ENCODE results near the gene NHLH2. TPM values are rescaled to one million over a fixed set of nuclear protein-coding genes. Genes with fewer than 3 reads are reported as not detected.

Gene NHLH2
- total and polyA plus RNA-seq, 7 donors, result 0.28 TPM; not detected in 6

DNA sequence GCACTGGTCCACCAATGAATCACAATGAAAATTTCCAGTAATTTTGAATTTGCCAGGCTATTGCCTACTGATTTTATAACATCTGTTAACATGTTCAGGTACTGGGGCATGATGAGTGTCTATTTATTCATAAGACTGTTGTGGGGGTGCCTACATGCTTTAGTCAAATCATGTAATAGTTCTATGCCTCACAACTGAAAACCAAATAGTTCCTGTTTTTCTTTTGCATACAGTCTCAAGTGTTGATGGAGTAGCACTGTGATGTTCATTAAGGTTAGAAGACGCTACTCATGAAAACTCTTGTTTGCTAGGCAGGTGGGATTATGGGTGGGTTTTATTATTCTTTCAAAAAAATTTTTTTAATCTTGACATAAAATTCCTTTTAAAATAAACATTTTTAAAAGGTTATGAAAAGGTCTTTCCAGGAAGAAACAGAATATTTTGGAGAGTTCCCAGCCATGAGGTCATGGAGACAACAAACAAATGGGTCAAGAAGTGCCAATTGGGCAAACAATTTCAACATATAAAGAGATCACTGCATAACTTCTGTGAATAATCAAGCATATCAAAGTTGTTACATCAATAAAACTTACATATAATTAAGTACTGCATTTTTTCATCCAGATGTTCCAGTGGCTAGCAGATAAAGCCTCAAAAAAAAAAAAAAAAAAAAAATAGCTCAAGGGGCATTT is 40.2 kb upstream of the NHLH2 start:
- H3K9me3 ChIP-seq, result no peaks in the 10 kb centered on the region
- peaks cover 0 to 5% (median 0%) of the 10 kb centered on the region in 3 donors for H3K27me3 ChIP-seq
- intact Hi-C loops (cut with DNase I), result no loop called here
- H3K36me3 ChIP-seq, result no peaks in the 10 kb centered on the region
- no peak overlapping the region for H3K4me3 ChIP-seq
- 91 to 94% methylated on average over 1 of the region's 1 CpG for WGBS, 2 donors
- DNase-seq, result no peak
- H3K4me1 ChIP-seq, result no peaks in the 10 kb centered on the region
- no peak overlapping the region for H3K27ac ChIP-seq
- TF ChIP-seq POLR2A (IDR thresholded peaks at IDR 0.05) (no peak), POLR2AphosphoS5 (IDR thresholded peaks at IDR 0.05) (no peak)
- TF ChIP-seq, protein P1, sequence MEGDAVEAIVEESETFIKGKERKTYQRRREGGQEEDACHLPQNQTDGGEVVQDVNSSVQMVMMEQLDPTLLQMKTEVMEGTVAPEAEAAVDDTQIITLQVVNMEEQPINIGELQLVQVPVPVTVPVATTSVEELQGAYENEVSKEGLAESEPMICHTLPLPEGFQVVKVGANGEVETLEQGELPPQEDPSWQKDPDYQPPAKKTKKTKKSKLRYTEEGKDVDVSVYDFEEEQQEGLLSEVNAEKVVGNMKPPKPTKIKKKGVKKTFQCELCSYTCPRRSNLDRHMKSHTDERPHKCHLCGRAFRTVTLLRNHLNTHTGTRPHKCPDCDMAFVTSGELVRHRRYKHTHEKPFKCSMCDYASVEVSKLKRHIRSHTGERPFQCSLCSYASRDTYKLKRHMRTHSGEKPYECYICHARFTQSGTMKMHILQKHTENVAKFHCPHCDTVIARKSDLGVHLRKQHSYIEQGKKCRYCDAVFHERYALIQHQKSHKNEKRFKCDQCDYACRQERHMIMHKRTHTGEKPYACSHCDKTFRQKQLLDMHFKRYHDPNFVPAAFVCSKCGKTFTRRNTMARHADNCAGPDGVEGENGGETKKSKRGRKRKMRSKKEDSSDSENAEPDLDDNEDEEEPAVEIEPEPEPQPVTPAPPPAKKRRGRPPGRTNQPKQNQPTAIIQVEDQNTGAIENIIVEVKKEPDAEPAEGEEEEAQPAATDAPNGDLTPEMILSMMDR (IDR thresholded peaks at IDR 0.05), result no peak

DNA sequence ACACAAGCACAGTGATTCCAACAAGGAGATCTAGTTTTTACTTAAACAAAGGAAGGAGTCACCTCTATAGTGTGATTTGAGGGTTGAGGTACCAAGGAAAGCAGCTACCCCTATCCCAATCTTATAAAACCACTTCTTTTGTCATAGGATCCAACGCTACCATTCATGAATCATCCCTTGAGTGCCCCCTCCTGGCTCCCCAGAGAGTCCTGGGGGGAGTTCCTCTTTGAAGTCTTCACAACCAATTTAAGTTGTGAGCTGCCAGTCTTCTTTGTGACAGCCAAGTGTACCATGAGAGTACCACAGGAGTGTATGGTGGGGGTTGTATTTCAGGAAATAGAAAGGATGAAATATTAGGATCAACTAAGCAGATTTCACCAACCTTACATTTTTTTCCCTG is 39.1 kb upstream of the NHLH2 start:
- Histone ChIP-seq H3K9me3 (no peaks in the 10 kb centered on the region), H3K27me3 (peaks cover 0 to 5% (median 0%) of the 10 kb centered on the region in 3 donors), H3K4me3 (no peak overlapping the region), H3K4me1 (no peaks in the 10 kb centered on the region), H3K27ac (no peak overlapping the region), H3K36me3 (no peaks in the 10 kb centered on the region)
- WGBS, 2 donors, result 82 to 91% methylated on average over 1 of the region's 1 CpG
- TF ChIP-seq, protein P1 (IDR thresholded peaks at IDR 0.05), result no peak
- TF ChIP-seq EP300 (IDR thresholded peaks at IDR 0.05), result no peak
- TF ChIP-seq POLR2AphosphoS5 (IDR thresholded peaks at IDR 0.05), result no peak
- no peak for TF ChIP-seq POLR2A (IDR thresholded peaks at IDR 0.05)
- intact Hi-C loops (cut with DNase I), result no loop called here
- no peak for DNase-seq

DNA sequence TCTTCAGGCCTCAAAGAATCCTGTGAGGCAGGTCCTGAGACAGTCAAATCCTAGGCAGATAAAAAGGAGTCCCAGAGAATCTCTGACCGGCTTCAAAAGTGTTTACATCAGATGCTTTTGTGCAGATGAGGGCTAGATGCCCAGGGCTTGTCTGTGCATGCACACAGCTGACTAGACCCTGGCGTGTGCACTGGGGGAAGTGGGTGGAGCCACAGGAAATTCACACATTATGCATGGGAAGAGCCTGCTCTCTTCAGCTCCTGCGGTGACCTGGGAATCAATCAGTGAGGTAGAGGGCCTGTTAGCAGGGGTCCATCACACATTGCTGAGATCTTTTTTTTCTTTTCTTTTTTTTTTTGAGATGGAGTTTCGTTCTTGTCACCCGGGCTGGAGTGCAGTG is 36.6 kb upstream of the NHLH2 start:
- Histone ChIP-seq H3K4me1 (no peaks in the 10 kb centered on the region), H3K36me3 (no peaks in the 10 kb centered on the region), H3K27me3 (peaks cover 0 to 13% (median 0%) of the 10 kb centered on the region in 3 donors), H3K4me3 (no peak overlapping the region), H3K9me3 (no peaks in the 10 kb centered on the region), H3K27ac (no peak overlapping the region)
- TF ChIP-seq POLR2AphosphoS5 (IDR thresholded peaks at IDR 0.05) (no peak), POLR2A (IDR thresholded peaks at IDR 0.05) (no peak), EP300 (IDR thresholded peaks at IDR 0.05) (no peak)
- TF ChIP-seq, protein P1 (IDR thresholded peaks at IDR 0.05), result no peak
- 43 to 54% methylated on average over 5 of the region's 5 CpGs for WGBS, 2 donors
- intact Hi-C loops (cut with DNase I), result no loop called here
- DNase-seq, result no peak

DNA sequence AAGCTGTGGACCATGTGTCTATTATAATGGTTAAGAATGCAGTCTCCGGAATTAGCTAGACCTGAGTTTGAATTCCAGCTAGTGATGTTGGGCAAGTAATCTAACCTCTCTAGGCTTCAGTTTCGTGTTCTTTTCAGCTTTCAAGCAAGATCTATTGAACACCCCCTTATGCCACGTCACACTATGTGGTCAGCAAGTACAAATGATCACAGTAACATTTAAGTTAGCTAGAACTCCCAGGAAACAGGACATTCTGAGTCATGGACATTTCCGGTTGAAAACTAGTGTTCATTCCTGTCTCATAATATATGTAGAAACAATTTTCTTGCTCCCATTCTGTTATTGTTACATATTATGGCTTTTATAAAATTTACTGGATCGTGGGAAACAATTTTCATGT is 34.0 kb upstream of the NHLH2 start:
- Histone ChIP-seq H3K4me3 (no peak overlapping the region), H3K27ac (no peak overlapping the region), H3K36me3 (no peaks in the 10 kb centered on the region), H3K4me1 (no peaks in the 10 kb centered on the region), H3K27me3 (peaks cover 0 to 9% (median 0%) of the 10 kb centered on the region in 3 donors), H3K9me3 (no peaks in the 10 kb centered on the region)
- intact Hi-C loops (cut with DNase I), result no loop called here
- TF ChIP-seq, protein P1 (IDR thresholded peaks at IDR 0.05), result no peak
- no peak for TF ChIP-seq EP300 (IDR thresholded peaks at IDR 0.05)
- TF ChIP-seq POLR2AphosphoS5 (IDR thresholded peaks at IDR 0.05), result no peak
- no peak for TF ChIP-seq POLR2A (IDR thresholded peaks at IDR 0.05)
- no peak for DNase-seq
- WGBS, 2 donors, result 83 to 89% methylated on average over 5 of the region's 5 CpGs

DNA sequence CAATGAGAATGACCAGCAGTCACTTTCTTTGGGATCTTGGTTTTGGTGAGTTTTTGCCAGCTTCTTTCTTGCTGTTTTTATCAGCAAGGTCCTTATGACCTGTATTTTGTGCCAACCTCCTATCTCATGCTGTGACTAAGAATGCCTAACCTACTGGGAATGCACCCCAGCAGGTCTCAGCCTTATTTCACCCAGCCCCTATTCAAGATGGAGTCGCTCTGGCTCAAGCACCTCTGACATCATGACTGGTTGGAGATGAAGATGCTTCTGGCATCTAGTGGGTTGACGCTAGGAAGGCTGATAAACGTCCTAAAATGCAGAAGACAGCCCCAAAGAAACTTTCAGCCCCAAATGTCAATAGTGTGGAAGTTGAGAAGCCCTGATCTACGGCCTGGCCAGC is 33.6 kb upstream of the NHLH2 start:
- DNase-seq, result no peak
- Histone ChIP-seq H3K9me3 (no peaks in the 10 kb centered on the region), H3K4me1 (no peaks in the 10 kb centered on the region), H3K27me3 (peaks cover 0 to 9% (median 0%) of the 10 kb centered on the region in 3 donors), H3K27ac (no peak overlapping the region), H3K4me3 (no peak overlapping the region), H3K36me3 (no peaks in the 10 kb centered on the region)
- intact Hi-C loops (cut with DNase I), result no loop called here
- WGBS, 2 donors, result 72 to 80% methylated on average over 4 of the region's 4 CpGs
- TF ChIP-seq EP300 (IDR thresholded peaks at IDR 0.05) (no peak), POLR2A (IDR thresholded peaks at IDR 0.05) (no peak), POLR2AphosphoS5 (IDR thresholded peaks at IDR 0.05) (no peak)
- TF ChIP-seq, protein P1 (IDR thresholded peaks at IDR 0.05), result no peak

Data from sigmoid colon (tissue), 7 donors.